HT-29 (cell line): Measurements from ENCODE around the gene MBNL3. TPM values are rescaled to one million over a fixed set of nuclear protein-coding genes. Genes with fewer than 3 reads are reported as not detected.
"Not testable (repeated sequence)": the region's sequence is repeated elsewhere in the genome, so short reads cannot be mapped to it uniquely, and the experiment has no call there.

Source experiments
- DNase-seq: peaks from one replicate; pipeline ENCODE4 v3.0.0-alpha.2; 2015; ENCODE audit warnings: low spot score
- total RNA-seq: library from RNA; depleted of rRNA; stranded (reverse); fragments of >200 nt; shearing (Covaris generic); gene quantifications from 2 replicates; pipeline ENCODE4 v1.2.3, GENCODE V29; 2014

The MBNL3 gene
- total RNA-seq, 1 experiment from 2014 or later, result 5.4 TPM

- peak; percentile 5 for DNase-seq
Observed at GRCh38 chrX:132375941-132376340, 112.9 kb downstream of the MBNL3 start.

- DNase-seq, result no peak
Observed at GRCh38 chrX:132373610-132374009, 115.2 kb downstream of the MBNL3 start.

DNA sequence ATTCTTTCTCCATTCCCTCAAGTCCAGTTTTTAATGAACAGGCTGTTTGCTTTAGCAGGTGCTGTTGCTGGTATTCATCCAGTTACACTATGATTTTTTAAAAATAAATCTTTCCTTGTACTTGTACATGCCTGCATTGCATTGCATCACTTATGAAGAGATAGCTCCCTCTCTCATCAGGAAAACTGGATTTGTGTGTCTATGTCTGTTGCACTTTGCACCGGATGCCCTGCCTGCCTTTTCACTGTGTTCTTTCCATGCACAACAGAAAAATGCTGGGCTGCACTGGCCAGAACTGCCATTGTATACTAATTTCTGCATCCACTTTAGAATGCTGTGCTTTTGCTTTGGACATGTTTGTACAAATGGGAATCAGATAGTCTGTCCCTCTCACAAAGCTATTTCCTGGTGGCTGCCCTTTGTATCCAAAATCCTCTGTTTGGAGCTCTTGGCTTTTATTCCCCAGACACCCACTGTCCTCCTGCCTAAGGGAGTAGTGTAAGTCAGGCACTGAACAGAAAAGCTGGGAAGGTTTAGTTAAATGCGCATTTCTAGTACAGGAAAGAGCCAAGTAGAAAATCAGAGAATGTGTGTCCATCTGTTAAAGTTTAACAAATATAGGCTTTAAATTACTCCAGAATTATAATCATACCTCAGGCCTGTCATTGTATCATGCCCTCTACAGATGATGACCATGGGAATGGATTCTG lies 119.1 kb downstream of the MBNL3 start:
- DNase-seq, result no peak

DNA sequence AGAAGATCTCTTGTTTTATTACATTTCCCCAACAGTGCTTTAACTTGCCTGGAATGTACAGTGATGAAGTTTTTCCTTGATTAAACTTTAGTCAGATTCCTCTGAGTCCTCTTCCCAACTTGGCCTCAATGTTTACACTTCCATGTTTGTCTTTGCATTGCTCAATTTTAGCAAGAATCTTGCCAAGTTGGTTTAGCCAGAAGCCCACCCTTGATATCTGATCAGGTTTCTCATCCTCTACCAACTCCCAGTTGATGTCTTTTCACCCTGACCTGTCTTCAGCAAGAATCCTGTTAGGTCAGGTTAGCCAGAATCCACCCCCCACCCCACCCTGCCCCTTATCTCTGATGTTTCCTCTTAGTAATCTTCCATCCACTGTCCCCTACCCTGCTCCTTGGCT lies 120.9 kb downstream of the MBNL3 start:
- DNase-seq, result peak; percentile 39

DNA sequence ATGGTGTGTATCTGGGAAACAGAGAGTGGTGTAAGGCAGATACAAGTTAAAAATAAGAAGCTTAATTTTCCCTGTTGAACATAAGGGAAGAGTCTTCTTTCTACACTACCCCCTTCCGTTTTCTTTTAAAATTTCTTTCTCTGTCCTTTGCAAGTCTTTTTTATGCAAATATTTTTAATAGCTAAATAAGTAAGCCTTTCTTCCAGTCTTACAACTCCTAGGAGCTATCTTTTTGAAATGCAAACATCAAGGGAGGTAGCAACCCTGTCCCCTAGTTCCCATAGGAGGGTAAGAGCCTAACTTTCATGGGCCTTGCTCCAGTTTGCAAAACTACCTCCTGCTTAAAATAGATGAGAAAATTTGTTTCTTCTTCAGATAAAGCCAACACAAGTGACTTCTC lies 121.5 kb downstream of the MBNL3 start:
- DNase-seq, result no peak

DNA sequence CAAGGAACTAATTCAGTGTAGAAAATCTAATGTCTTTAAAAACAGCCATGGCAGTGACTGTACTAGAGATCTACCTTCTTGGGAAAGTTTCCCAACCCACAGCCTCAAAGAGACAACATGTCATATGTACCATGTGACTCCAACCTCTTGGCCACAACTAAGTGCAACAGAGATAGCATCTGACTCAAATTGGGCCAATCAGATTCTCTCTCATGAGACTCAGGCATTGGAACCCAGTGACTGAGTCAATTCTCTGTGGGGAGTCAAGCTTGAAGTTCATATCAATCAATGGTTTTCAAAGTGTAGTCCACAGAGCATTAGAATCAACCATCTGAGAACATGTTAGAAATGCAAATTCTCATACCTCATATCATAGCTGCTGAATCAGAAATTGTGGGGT lies 123.3 kb downstream of the MBNL3 start:
- no peak for DNase-seq

DNA sequence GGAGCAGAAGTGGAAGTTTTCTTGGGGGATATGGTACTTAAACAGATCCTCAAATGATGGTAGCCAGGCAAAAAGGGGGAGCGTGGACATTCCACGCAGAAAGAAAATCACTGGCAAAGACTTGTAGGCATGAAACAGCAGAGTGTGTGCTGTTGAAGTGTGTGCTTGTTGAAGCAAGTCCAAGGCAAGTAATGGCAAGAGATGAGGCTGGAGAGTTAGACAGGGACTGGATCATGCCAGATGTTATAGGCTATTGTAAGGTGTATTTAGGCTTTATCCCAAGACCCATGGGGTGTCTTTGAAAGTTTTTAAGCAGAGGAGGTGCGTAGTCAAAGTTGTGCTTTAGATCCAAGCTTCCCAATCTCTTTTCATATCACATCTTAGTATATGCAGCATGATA lies 124.5 kb downstream of the MBNL3 start:
- DNase-seq, result no peak

- no peak for DNase-seq
Observed at GRCh38 chrX:132353430-132353829, 135.4 kb downstream of the MBNL3 start.

GRCh38 chrX:132336172-132336571 lies 152.7 kb downstream of the MBNL3 start:
- no peak for DNase-seq

- no peak for DNase-seq
Observed at GRCh38 chrX:132333351-132333750, 155.5 kb downstream of the MBNL3 start.

DNA sequence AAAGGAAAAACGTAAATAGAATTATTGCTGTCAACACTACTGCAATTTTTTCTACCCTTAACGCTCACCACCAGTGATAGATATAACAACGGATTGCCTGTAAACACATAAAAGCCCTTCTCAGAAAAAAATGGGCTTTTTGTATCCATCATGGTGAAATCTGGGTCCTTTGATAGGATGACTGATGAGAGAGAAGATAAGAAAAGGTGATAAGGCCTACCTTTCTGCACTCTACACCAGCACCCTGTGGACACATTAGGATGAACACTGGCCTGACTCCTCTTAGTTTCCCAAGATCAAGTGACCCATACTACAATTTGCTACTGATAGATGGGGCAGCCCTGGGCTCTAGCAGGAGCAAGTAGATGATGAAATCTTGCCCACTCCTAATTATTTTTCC lies 157.3 kb downstream of the MBNL3 start:
- DNase-seq, result no peak

- no peak for DNase-seq
Observed at GRCh38 chrX:132331000-132331399, 157.8 kb downstream of the MBNL3 start.

GRCh38 chrX:132330156-132330729 lies 158.6 kb downstream of the MBNL3 start:
- DNase-seq, result peak; percentile 8

GRCh38 chrX:132326960-132327359 lies 161.9 kb downstream of the MBNL3 start:
- not testable (repeated sequence) for DNase-seq
